Ovary (tissue), 3 donors: ENCODE results near the gene CFAP20DC.

ENCODE experiments used
- CTCF ChIP-seq, 3 donors: fragments of 450-650 bp in 2 of 3; fragments of 200-600 bp in 1 of 3; IDR thresholded peaks; one replicate each; pipeline versions ENCODE4 v1.5.1 to v1.8.0; 2016 to 2022; ENCODE audit warnings: antibody characterized with exemption in 3 of 3, mild to moderate bottlenecking in 1 of 3
- EP300 ChIP-seq: sonication (generic); formaldehyde crosslinking; IDR thresholded peaks from one replicate; pipeline ENCODE4 v1.6.1; 2017; ENCODE audit warnings: antibody characterized with exemption
- POLR2A ChIP-seq: fragments of 450-650 bp; IDR thresholded peaks from one replicate; pipeline ENCODE4 v1.6.1; 2017; ENCODE audit warnings: antibody characterized with exemption, mild to moderate bottlenecking, moderate library complexity
- donor health status: DM: no; HTN: no; CAD: no.

- TF ChIP-seq POLR2A (no peak), CTCF (IDR thresholded peaks at IDR 0.05) (no peak), EP300 (no peak)
Observed at GRCh38 chr3:58991623-58992022, 58.2 kb downstream of the CFAP20DC start.
